SK-N-SH treated with all-trans-retinoic acid at 6 μM for 48 hours (cell line): ENCODE results near the gene KIFC1.

Experiments
- ATAC-seq: fragments of 200-7000 bp; cut with Tn5 transposase; 3 replicates; pipeline ENCODE4 v1.9.1; 2020; ENCODE audit warnings: mild to moderate bottlenecking, moderate library complexity
- ARNTL ChIP-seq: fragments of 450-650 bp; formaldehyde crosslinking; IDR thresholded peaks from 2 replicates; pipeline ENCODE4 v1.5.0; 2020; ENCODE audit warnings: low read depth, mild to moderate bottlenecking, moderate library complexity, borderline replicate concordance
- BACH2 ChIP-seq: fragments of 250-450 bp; sonication (Bioruptor Pico); IDR thresholded peaks from 2 replicates; pipeline ENCODE4 v1.9.0; 2021; ENCODE audit warnings: mild to moderate bottlenecking, borderline replicate concordance
- CSDC2 ChIP-seq: fragments of 250-450 bp; sonication (Bioruptor Pico); IDR thresholded peaks from 2 replicates; pipeline ENCODE4 v1.5.0; 2020; ENCODE audit warnings: mild to moderate bottlenecking, moderate library complexity
- ISL1 ChIP-seq: fragments of 250-450 bp; sonication (Bioruptor Pico); IDR thresholded peaks from 2 replicates; pipeline ENCODE4 v2.1.2; 2022; ENCODE audit warnings: mild to moderate bottlenecking, moderate library complexity
- OSR1 ChIP-seq: fragments of 250-450 bp; sonication (Bioruptor Pico); IDR thresholded peaks from 2 replicates; pipeline ENCODE4 v1.8.0; 2022; ENCODE audit warnings: moderate library complexity, mild to moderate bottlenecking, inconsistent platforms
- PATZ1 ChIP-seq: fragments of 250-450 bp; sonication (Bioruptor Pico); IDR thresholded peaks from 2 replicates; pipeline ENCODE4 v1.8.0; 2020; ENCODE audit warnings: mild to moderate bottlenecking, moderate library complexity, borderline replicate concordance
- POU6F1 ChIP-seq: fragments of 250-450 bp; sonication (Bioruptor Pico); IDR thresholded peaks from 2 replicates; pipeline ENCODE4 v1.8.0; 2021; ENCODE audit warnings: low read depth, mild to moderate bottlenecking, moderate library complexity, borderline replicate concordance
- PPARA ChIP-seq: fragments of 250-450 bp; sonication (Bioruptor Pico); IDR thresholded peaks from 2 replicates; pipeline ENCODE4 v1.5.0; 2020; ENCODE audit warnings: mild to moderate bottlenecking, borderline replicate concordance
- RARB ChIP-seq: fragments of 250-450 bp; sonication (Bioruptor Pico); IDR thresholded peaks from 2 replicates; pipeline ENCODE4 v1.8.0; 2021; ENCODE audit warnings: mild to moderate bottlenecking, moderate library complexity
- SNAI2 ChIP-seq: fragments of 250-450 bp; sonication (Bioruptor Pico); IDR thresholded peaks from 2 replicates; pipeline ENCODE4 v1.5.0; 2020; ENCODE audit warnings: mild to moderate bottlenecking, moderate library complexity
- TOX ChIP-seq: fragments of 250-450 bp; sonication (Bioruptor Pico); IDR thresholded peaks from 2 replicates; pipeline ENCODE4 v1.8.0; 2021; ENCODE audit warnings: mild to moderate bottlenecking, moderate library complexity, borderline replicate concordance
- TSHZ2 ChIP-seq: fragments of 250-450 bp; sonication (Bioruptor Pico); IDR thresholded peaks from 2 replicates; pipeline ENCODE4 v1.5.0; 2020; ENCODE audit warnings: mild to moderate bottlenecking, moderate library complexity
- ZC3H10 ChIP-seq: fragments of 250-450 bp; sonication (Bioruptor Pico); IDR thresholded peaks from 2 replicates; pipeline ENCODE4 v1.5.1; 2021; ENCODE audit warnings: mild to moderate bottlenecking, moderate library complexity
- ZFP3 ChIP-seq: fragments of 250-450 bp; sonication (Bioruptor Pico); IDR thresholded peaks from 2 replicates; pipeline ENCODE4 v1.5.0; 2020; ENCODE audit warnings: mild to moderate bottlenecking, moderate library complexity
- ZFP30 ChIP-seq: fragments of 450-650 bp; formaldehyde crosslinking; IDR thresholded peaks from 2 replicates; pipeline ENCODE4 v1.5.0; 2022; ENCODE audit warnings: mild to moderate bottlenecking, moderate library complexity
- ZNF565 ChIP-seq: fragments of 450-650 bp; formaldehyde crosslinking; conservative IDR thresholded peaks from 2 replicates; pipeline ENCODE4 v1.5.0; 2020; ENCODE audit warnings: low read depth, mild to moderate bottlenecking, moderate library complexity
- ZNF70 ChIP-seq: fragments of 450-650 bp; formaldehyde crosslinking; IDR thresholded peaks from 2 replicates; pipeline ENCODE4 v1.5.0; 2020; ENCODE audit warnings: mild to moderate bottlenecking, moderate library complexity
- ZNF8 ChIP-seq: fragments of 450-650 bp; formaldehyde crosslinking; IDR thresholded peaks from 2 replicates; pipeline ENCODE4 v1.5.0; 2020; ENCODE audit warnings: mild to moderate bottlenecking, moderate library complexity
- TF ChIP-seq, protein P1 (sequence below): fragments of 250-450 bp; sonication (Bioruptor Pico); IDR thresholded peaks from 2 replicates; pipeline ENCODE4 v1.5.1; 2020; ENCODE audit warnings: low read depth, mild to moderate bottlenecking, moderate library complexity
- TF ChIP-seq, protein P2 (sequence below): fragments of 250-450 bp; sonication (Bioruptor Pico); IDR thresholded peaks from 2 replicates; pipeline ENCODE4 v1.5.1; 2021; ENCODE audit warnings: mild to moderate bottlenecking, moderate library complexity

KIFC1 gene

GRCh38 chr6:33420491-33421343 lies 29.1 kb downstream of the KIFC1 start (continued):
- TF ChIP-seq, protein P1, sequence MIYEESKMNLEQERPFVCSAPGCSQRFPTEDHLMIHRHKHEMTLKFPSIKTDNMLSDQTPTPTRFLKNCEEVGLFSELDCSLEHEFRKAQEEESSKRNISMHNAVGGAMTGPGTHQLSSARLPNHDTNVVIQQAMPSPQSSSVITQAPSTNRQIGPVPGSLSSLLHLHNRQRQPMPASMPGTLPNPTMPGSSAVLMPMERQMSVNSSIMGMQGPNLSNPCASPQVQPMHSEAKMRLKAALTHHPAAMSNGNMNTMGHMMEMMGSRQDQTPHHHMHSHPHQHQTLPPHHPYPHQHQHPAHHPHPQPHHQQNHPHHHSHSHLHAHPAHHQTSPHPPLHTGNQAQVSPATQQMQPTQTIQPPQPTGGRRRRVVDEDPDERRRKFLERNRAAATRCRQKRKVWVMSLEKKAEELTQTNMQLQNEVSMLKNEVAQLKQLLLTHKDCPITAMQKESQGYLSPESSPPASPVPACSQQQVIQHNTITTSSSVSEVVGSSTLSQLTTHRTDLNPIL (CRISPR knock-in tag) = no peak
- TF ChIP-seq ISL1 (CRISPR knock-in tag) (no peak), ZNF565 (CRISPR knock-in tag) (no peak), ZFP30 (no peak), ZNF8 (CRISPR knock-in tag) (no peak), PPARA (CRISPR knock-in tag) (no peak), ARNTL (CRISPR knock-in tag) (no peak), RARB (CRISPR knock-in tag) (no peak), CSDC2 (CRISPR knock-in tag) (no peak)

DNA sequence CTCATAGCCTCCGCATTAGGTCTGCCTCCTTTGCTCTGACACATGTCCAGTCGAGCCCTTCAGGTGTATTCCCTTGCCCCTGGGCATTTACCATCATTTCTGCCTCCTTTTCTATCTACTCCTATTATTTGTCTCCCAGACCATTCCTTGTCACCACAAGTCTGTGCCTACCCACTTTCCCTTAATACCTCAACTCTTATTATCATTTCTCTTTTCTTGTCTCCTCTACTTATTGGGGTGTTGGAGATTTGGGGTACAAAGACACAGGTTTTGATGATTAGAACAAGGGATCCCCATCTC lies 29.7 kb downstream of the KIFC1 start:
- ATAC-seq = no peak
- TF ChIP-seq SNAI2 (CRISPR knock-in tag) (no peak), ZNF70 (CRISPR knock-in tag) (no peak), PATZ1 (no peak), RARB (CRISPR knock-in tag) (no peak), ISL1 (CRISPR knock-in tag) (no peak), ARNTL (CRISPR knock-in tag) (no peak), PPARA (CRISPR knock-in tag) (no peak), ZNF8 (CRISPR knock-in tag) (no peak), TOX (no peak), ZC3H10 (CRISPR knock-in tag) (no peak), ZFP3 (CRISPR knock-in tag) (no peak), ZNF565 (CRISPR knock-in tag) (no peak), BACH2 (CRISPR knock-in tag) (no peak), OSR1 (CRISPR knock-in tag) (no peak), POU6F1 (CRISPR knock-in tag) (no peak), TSHZ2 (no peak), CSDC2 (CRISPR knock-in tag) (no peak), ZFP30 (no peak)
- TF ChIP-seq, protein P1 (CRISPR knock-in tag) = no peak
- TF ChIP-seq, protein P2, sequence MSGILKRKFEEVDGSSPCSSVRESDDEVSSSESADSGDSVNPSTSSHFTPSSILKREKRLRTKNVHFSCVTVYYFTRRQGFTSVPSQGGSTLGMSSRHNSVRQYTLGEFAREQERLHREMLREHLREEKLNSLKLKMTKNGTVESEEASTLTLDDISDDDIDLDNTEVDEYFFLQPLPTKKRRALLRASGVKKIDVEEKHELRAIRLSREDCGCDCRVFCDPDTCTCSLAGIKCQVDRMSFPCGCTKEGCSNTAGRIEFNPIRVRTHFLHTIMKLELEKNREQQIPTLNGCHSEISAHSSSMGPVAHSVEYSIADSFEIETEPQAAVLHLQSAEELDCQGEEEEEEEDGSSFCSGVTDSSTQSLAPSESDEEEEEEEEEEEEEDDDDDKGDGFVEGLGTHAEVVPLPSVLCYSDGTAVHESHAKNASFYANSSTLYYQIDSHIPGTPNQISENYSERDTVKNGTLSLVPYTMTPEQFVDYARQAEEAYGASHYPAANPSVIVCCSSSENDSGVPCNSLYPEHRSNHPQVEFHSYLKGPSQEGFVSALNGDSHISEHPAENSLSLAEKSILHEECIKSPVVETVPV (CRISPR knock-in tag) = no peak
